ENCODE results near the gene FOSL2.
A peak's percentile ranks its signal among the peaks of the same experiment; 100 is the strongest.

The FOSL2 gene

GRCh38 chr2:28438532-28439063, 45.9 kb downstream of the FOSL2 start:
- Histone ChIP-seq H3K4me3 (ENCODE audit: low read depth in 1 of 2, low read length in 2 of 2) (no peak overlapping the region), H3K36me3 (ENCODE audit: control insufficient read depth in 1 of 2, insufficient read depth in 2 of 2, low read length in 2 of 2) (no peaks in the 10 kb centered on the region), H3K4me1 (ENCODE audit: control insufficient read depth in 1 of 2, insufficient read depth in 2 of 2, low read length in 2 of 2) (no peaks in the 10 kb centered on the region), H3K27me3 (ENCODE audit: low read depth, low read length) (no peaks in the 10 kb centered on the region), H3K9me3 (ENCODE audit: control insufficient read depth in 1 of 2, low read length in 2 of 2) (no peaks in the 10 kb centered on the region), H3K27ac (ENCODE audit: low read length) (no peak overlapping the region)

GRCh38 chr2:28439127-28439526, 46.5 kb downstream of the FOSL2 start:
- H3K36me3 ChIP-seq (ENCODE audit: control insufficient read depth in 1 of 2, insufficient read depth in 2 of 2, low read length in 2 of 2): no peaks in the 10 kb centered on the region
- no peak overlapping the region for H3K4me3 ChIP-seq (ENCODE audit: low read depth in 1 of 2, low read length in 2 of 2)
- H3K9me3 ChIP-seq (ENCODE audit: control insufficient read depth in 1 of 2, low read length in 2 of 2): no peaks in the 10 kb centered on the region
- H3K27ac ChIP-seq (ENCODE audit: low read length): no peak overlapping the region
- no peaks in the 10 kb centered on the region for H3K4me1 ChIP-seq (ENCODE audit: control insufficient read depth in 1 of 2, insufficient read depth in 2 of 2, low read length in 2 of 2)
- no peaks in the 10 kb centered on the region for H3K27me3 ChIP-seq (ENCODE audit: low read depth, low read length)

GRCh38 chr2:28439763-28440162, 47.1 kb downstream of the FOSL2 start:
- Histone ChIP-seq H3K4me1 (ENCODE audit: control insufficient read depth in 1 of 2, insufficient read depth in 2 of 2, low read length in 2 of 2) (no peaks in the 10 kb centered on the region), H3K27ac (ENCODE audit: low read length) (no peak overlapping the region), H3K4me3 (ENCODE audit: low read depth in 1 of 2, low read length in 2 of 2) (no peak overlapping the region), H3K36me3 (ENCODE audit: control insufficient read depth in 1 of 2, insufficient read depth in 2 of 2, low read length in 2 of 2) (no peaks in the 10 kb centered on the region), H3K9me3 (ENCODE audit: control insufficient read depth in 1 of 2, low read length in 2 of 2) (no peaks in the 10 kb centered on the region), H3K27me3 (ENCODE audit: low read depth, low read length) (no peaks in the 10 kb centered on the region)

- Histone ChIP-seq H3K27me3 (ENCODE audit: low read depth, low read length) (no peaks in the 10 kb centered on the region), H3K4me3 (ENCODE audit: low read depth in 1 of 2, low read length in 2 of 2) (no peak overlapping the region), H3K4me1 (ENCODE audit: control insufficient read depth in 1 of 2, insufficient read depth in 2 of 2, low read length in 2 of 2) (no peaks in the 10 kb centered on the region), H3K9me3 (ENCODE audit: control insufficient read depth in 1 of 2, low read length in 2 of 2) (no peaks in the 10 kb centered on the region), H3K36me3 (ENCODE audit: control insufficient read depth in 1 of 2, insufficient read depth in 2 of 2, low read length in 2 of 2) (no peaks in the 10 kb centered on the region), H3K27ac (ENCODE audit: low read length) (no peak overlapping the region)
These were observed 49.7 kb downstream of the FOSL2 start for GRCh38 chr2:28442328-28442727.

GRCh38 chr2:28444956-28445355, 52.3 kb downstream of the FOSL2 start:
- Histone ChIP-seq H3K4me3 (ENCODE audit: low read depth in 1 of 2, low read length in 2 of 2) (no peak overlapping the region), H3K27me3 (ENCODE audit: low read depth, low read length) (no peaks in the 10 kb centered on the region), H3K36me3 (ENCODE audit: control insufficient read depth in 1 of 2, insufficient read depth in 2 of 2, low read length in 2 of 2) (no peaks in the 10 kb centered on the region), H3K4me1 (ENCODE audit: control insufficient read depth in 1 of 2, insufficient read depth in 2 of 2, low read length in 2 of 2) (no peaks in the 10 kb centered on the region), H3K9me3 (ENCODE audit: control insufficient read depth in 1 of 2, low read length in 2 of 2) (no peaks in the 10 kb centered on the region), H3K27ac (ENCODE audit: low read length) (no peak overlapping the region)

- H3K27me3 ChIP-seq (ENCODE audit: low read depth, low read length): no peaks in the 10 kb centered on the region
- no peaks in the 10 kb centered on the region for H3K9me3 ChIP-seq (ENCODE audit: control insufficient read depth in 1 of 2, low read length in 2 of 2)
- H3K27ac ChIP-seq (ENCODE audit: low read length): no peak overlapping the region
- no peak overlapping the region for H3K4me3 ChIP-seq (ENCODE audit: low read depth in 1 of 2, low read length in 2 of 2)
- H3K36me3 ChIP-seq (ENCODE audit: control insufficient read depth in 1 of 2, insufficient read depth in 2 of 2, low read length in 2 of 2): no peaks in the 10 kb centered on the region
- no peaks in the 10 kb centered on the region for H3K4me1 ChIP-seq (ENCODE audit: control insufficient read depth in 1 of 2, insufficient read depth in 2 of 2, low read length in 2 of 2)
These were observed 53.0 kb downstream of the FOSL2 start for GRCh38 chr2:28445448-28446258.

- no peaks in the 10 kb centered on the region for H3K36me3 ChIP-seq (ENCODE audit: control insufficient read depth in 1 of 2, insufficient read depth in 2 of 2, low read length in 2 of 2)
- no peaks in the 10 kb centered on the region for H3K27me3 ChIP-seq (ENCODE audit: low read depth, low read length)
- H3K27ac ChIP-seq (ENCODE audit: low read length): no peak overlapping the region
- no peaks in the 10 kb centered on the region for H3K9me3 ChIP-seq (ENCODE audit: control insufficient read depth in 1 of 2, low read length in 2 of 2)
- no peak overlapping the region for H3K4me3 ChIP-seq (ENCODE audit: low read depth in 1 of 2, low read length in 2 of 2)
- H3K4me1 ChIP-seq (ENCODE audit: control insufficient read depth in 1 of 2, insufficient read depth in 2 of 2, low read length in 2 of 2): no peaks in the 10 kb centered on the region
These were observed 53.9 kb downstream of the FOSL2 start for GRCh38 chr2:28446531-28446930.

- no peaks in the 10 kb centered on the region for H3K36me3 ChIP-seq (ENCODE audit: control insufficient read depth in 1 of 2, insufficient read depth in 2 of 2, low read length in 2 of 2)
- H3K27ac ChIP-seq (ENCODE audit: low read length): no peak overlapping the region
- no peaks in the 10 kb centered on the region for H3K27me3 ChIP-seq (ENCODE audit: low read depth, low read length)
- no peak overlapping the region for H3K4me3 ChIP-seq (ENCODE audit: low read depth in 1 of 2, low read length in 2 of 2)
- H3K9me3 ChIP-seq (ENCODE audit: control insufficient read depth in 1 of 2, low read length in 2 of 2): no peaks in the 10 kb centered on the region
- H3K4me1 ChIP-seq (ENCODE audit: control insufficient read depth in 1 of 2, insufficient read depth in 2 of 2, low read length in 2 of 2): no peaks in the 10 kb centered on the region
These were observed 54.4 kb downstream of the FOSL2 start for GRCh38 chr2:28447086-28447485.

- Histone ChIP-seq H3K9me3 (ENCODE audit: control insufficient read depth in 1 of 2, low read length in 2 of 2) (no peaks in the 10 kb centered on the region), H3K4me1 (ENCODE audit: control insufficient read depth in 1 of 2, insufficient read depth in 2 of 2, low read length in 2 of 2) (no peaks in the 10 kb centered on the region), H3K27me3 (ENCODE audit: low read depth, low read length) (no peaks in the 10 kb centered on the region), H3K36me3 (ENCODE audit: control insufficient read depth in 1 of 2, insufficient read depth in 2 of 2, low read length in 2 of 2) (no peaks in the 10 kb centered on the region), H3K4me3 (ENCODE audit: low read depth in 1 of 2, low read length in 2 of 2) (no peak overlapping the region), H3K27ac (ENCODE audit: low read length) (peak overlapping the region; percentile 40)
These were observed 55.5 kb downstream of the FOSL2 start for GRCh38 chr2:28447943-28448792.

- Histone ChIP-seq H3K4me3 (ENCODE audit: low read depth in 1 of 2, low read length in 2 of 2) (no peak overlapping the region), H3K27me3 (ENCODE audit: low read depth, low read length) (no peaks in the 10 kb centered on the region), H3K9me3 (ENCODE audit: control insufficient read depth in 1 of 2, low read length in 2 of 2) (no peaks in the 10 kb centered on the region), H3K27ac (ENCODE audit: low read length) (peak overlapping the region; percentile 40), H3K36me3 (ENCODE audit: control insufficient read depth in 1 of 2, insufficient read depth in 2 of 2, low read length in 2 of 2) (no peaks in the 10 kb centered on the region), H3K4me1 (ENCODE audit: control insufficient read depth in 1 of 2, insufficient read depth in 2 of 2, low read length in 2 of 2) (no peaks in the 10 kb centered on the region)
These were observed 56.1 kb downstream of the FOSL2 start for GRCh38 chr2:28448793-28449100.

GRCh38 chr2:28449126-28449487, 56.4 kb downstream of the FOSL2 start:
- Histone ChIP-seq H3K36me3 (ENCODE audit: control insufficient read depth in 1 of 2, insufficient read depth in 2 of 2, low read length in 2 of 2) (no peaks in the 10 kb centered on the region), H3K4me1 (ENCODE audit: control insufficient read depth in 1 of 2, insufficient read depth in 2 of 2, low read length in 2 of 2) (no peaks in the 10 kb centered on the region), H3K27me3 (ENCODE audit: low read depth, low read length) (no peaks in the 10 kb centered on the region), H3K9me3 (ENCODE audit: control insufficient read depth in 1 of 2, low read length in 2 of 2) (no peaks in the 10 kb centered on the region), H3K27ac (ENCODE audit: low read length) (peak overlapping the region; percentile 40), H3K4me3 (ENCODE audit: low read depth in 1 of 2, low read length in 2 of 2) (no peak overlapping the region)
